Endodermal cell (in vitro differentiated cells): Measurements from ENCODE around the gene ZNF275. TPM values are rescaled to one million over a fixed set of nuclear protein-coding genes. Genes with fewer than 3 reads are reported as not detected.

ENCODE experiments used
- DNase-seq: peaks from one replicate; pipeline ENCODE4 v3.0.0-alpha.2; 2017
- H3K27ac ChIP-seq: 2 replicates; pipeline ENCODE4 v1.5.1; 2013; ENCODE audit warnings: mild to moderate bottlenecking, low read depth, low read length, moderate library complexity
- H3K27me3 ChIP-seq: 2 replicates; pipeline ENCODE4 v1.6.1; 2013; ENCODE audit warnings: mild to moderate bottlenecking, low read length, moderate library complexity; ENCODE audit not compliant: insufficient read depth, control insufficient read depth, poor library complexity, severe bottlenecking
- H3K36me3 ChIP-seq: 2 replicates; pipeline ENCODE4 v1.7.0; 2013; ENCODE audit warnings: mild to moderate bottlenecking, low read length, moderate library complexity; ENCODE audit not compliant: control insufficient read depth, insufficient read depth
- H3K4me1 ChIP-seq: one replicate; pipeline ENCODE4 v1.7.0; 2013; ENCODE audit warnings: low read length; ENCODE audit not compliant: control insufficient read depth, insufficient read depth
- H3K4me3 ChIP-seq: 2 replicates; pipeline ENCODE4 v1.5.1; 2013; ENCODE audit warnings: mild to moderate bottlenecking, low read length, moderate library complexity
- H3K9ac ChIP-seq: 2 replicates; pipeline ENCODE4 v1.6.1; 2013; ENCODE audit warnings: mild to moderate bottlenecking, low read length, moderate library complexity; ENCODE audit not compliant: poor library complexity, severe bottlenecking; ENCODE audit errors: extremely low read depth
- H3K9me3 ChIP-seq: 2 replicates; pipeline ENCODE4 v1.6.1; 2013; ENCODE audit warnings: mild to moderate bottlenecking, low read length, moderate library complexity; ENCODE audit not compliant: control insufficient read depth
- H3K27ac Mint-ChIP-seq: 2 replicates; pipeline ENCODE4 v1.8.0; 2020; ENCODE audit warnings: mixed read lengths
- H3K27me3 Mint-ChIP-seq: 2 replicates; pipeline ENCODE4 v1.8.0; 2021; ENCODE audit warnings: mild to moderate bottlenecking, mixed read lengths; ENCODE audit not compliant: insufficient read depth
- H3K36me3 Mint-ChIP-seq: 2 replicates; pipeline ENCODE4 v1.8.0; 2020; ENCODE audit warnings: low read depth, mixed read lengths
- H3K4me1 Mint-ChIP-seq: 2 replicates; pipeline ENCODE4 v1.8.0; 2020; ENCODE audit warnings: mixed read lengths
- H3K4me3 Mint-ChIP-seq: 2 replicates; pipeline ENCODE4 v1.8.0; 2020; ENCODE audit warnings: mild to moderate bottlenecking, moderate library complexity, mixed read lengths
- H3K9me3 Mint-ChIP-seq: 2 replicates; pipeline ENCODE4 v1.8.0; 2020; ENCODE audit warnings: mild to moderate bottlenecking, mixed read lengths
- WGBS, 2 experiments: methylation state at CpG; one replicate each; pipeline versions ENCODE4 v1.1.5 to v1.1.7; 2013; ENCODE audit warnings: missing lambda C conversion rate in 2 of 2, mixed read lengths in 1 of 2; ENCODE audit not compliant: insufficient coverage in 1 of 2, insufficient read length in 1 of 2; 5-methylcytosine and 5-hydroxymethylcytosine counted together
- total RNA-seq, 2 donors: library from RNA; stranded (reverse); fragmentation: NEBNext Ultra II Directional in 1 of 2; extraction: Animal tissue kit (Norgen Biotek cat#: 25700) in 1 of 2; gene quantifications; 2 replicates in 1 of 2; 3 replicates in 1 of 2; pipeline ENCODE4 v1.2.1, GENCODE V29; 2021
- TF ChIP-seq, protein P1 (sequence below): fragments of 200-600 bp; sonication (generic); conservative IDR thresholded peaks from 2 replicates; pipeline ENCODE4 v1.5.0; 2021; ENCODE audit warnings: antibody characterized with exemption, mild to moderate bottlenecking

The ZNF275 gene
- total RNA-seq, 2 donors from 2014 or later: 11.0 to 12.6 TPM

- H3K4me3 Mint-ChIP-seq: no peak overlapping the region
- H3K27ac Mint-ChIP-seq: no peak overlapping the region
- Histone ChIP-seq H3K4me3 (no peak overlapping the region), H3K27ac (no peak overlapping the region), H3K4me1 (no peaks in the 10 kb centered on the region), H3K27me3 (no peaks in the 10 kb centered on the region), H3K9me3 (no peaks in the 10 kb centered on the region), H3K9ac (no peak overlapping the region), H3K36me3 (no peaks in the 10 kb centered on the region)
- H3K36me3 Mint-ChIP-seq: no peaks in the 10 kb centered on the region
- peaks cover 69% of the 10 kb centered on the region for H3K9me3 Mint-ChIP-seq
- H3K4me1 Mint-ChIP-seq: no peaks in the 10 kb centered on the region
- DNase-seq: no peak
- TF ChIP-seq, protein P1, sequence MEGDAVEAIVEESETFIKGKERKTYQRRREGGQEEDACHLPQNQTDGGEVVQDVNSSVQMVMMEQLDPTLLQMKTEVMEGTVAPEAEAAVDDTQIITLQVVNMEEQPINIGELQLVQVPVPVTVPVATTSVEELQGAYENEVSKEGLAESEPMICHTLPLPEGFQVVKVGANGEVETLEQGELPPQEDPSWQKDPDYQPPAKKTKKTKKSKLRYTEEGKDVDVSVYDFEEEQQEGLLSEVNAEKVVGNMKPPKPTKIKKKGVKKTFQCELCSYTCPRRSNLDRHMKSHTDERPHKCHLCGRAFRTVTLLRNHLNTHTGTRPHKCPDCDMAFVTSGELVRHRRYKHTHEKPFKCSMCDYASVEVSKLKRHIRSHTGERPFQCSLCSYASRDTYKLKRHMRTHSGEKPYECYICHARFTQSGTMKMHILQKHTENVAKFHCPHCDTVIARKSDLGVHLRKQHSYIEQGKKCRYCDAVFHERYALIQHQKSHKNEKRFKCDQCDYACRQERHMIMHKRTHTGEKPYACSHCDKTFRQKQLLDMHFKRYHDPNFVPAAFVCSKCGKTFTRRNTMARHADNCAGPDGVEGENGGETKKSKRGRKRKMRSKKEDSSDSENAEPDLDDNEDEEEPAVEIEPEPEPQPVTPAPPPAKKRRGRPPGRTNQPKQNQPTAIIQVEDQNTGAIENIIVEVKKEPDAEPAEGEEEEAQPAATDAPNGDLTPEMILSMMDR: no peak
- H3K27me3 Mint-ChIP-seq: no peaks in the 10 kb centered on the region
Observed at GRCh38 chrX:153372949-153373348, 39.0 kb downstream of the ZNF275 start.

DNA sequence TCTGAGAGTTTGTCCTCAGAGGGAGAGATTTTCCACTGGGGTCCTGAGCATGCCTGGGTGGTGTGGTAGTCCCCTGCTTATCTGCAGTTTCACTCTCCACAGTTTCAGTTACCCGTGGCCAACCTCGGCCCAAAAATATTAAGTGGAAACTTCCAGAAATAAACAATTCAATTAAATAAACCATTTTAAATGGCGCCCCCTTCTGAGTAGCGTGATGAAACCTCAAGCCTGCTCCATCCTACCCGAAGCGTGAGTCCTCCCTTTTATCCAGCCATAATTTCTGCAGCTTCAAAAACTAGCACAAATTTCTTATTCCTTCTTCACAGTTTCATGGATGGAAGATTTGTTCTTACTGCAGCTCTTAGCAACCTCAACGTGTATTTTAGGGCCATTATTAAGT is 40.5 kb downstream of the ZNF275 start:
- no peak overlapping the region for H3K4me3 ChIP-seq
- Mint-ChIP-seq H3K36me3 (no peaks in the 10 kb centered on the region), H3K27ac (no peak overlapping the region), H3K4me1 (no peaks in the 10 kb centered on the region), H3K9me3 (peaks cover 79% of the 10 kb centered on the region), H3K4me3 (no peak overlapping the region), H3K27me3 (peaks cover 1% of the 10 kb centered on the region)
- 76 to 84% methylated on average over 3 to 7 of the region's 7 CpGs for WGBS, 2 experiments
- H3K36me3 ChIP-seq: no peaks in the 10 kb centered on the region
- DNase-seq: no peak
- H3K27me3 ChIP-seq: no peaks in the 10 kb centered on the region
- TF ChIP-seq, protein P1: peak; percentile 43
- no peak overlapping the region for H3K9ac ChIP-seq
- H3K27ac ChIP-seq: no peak overlapping the region
- H3K9me3 ChIP-seq: no peaks in the 10 kb centered on the region
- H3K4me1 ChIP-seq: no peaks in the 10 kb centered on the region

DNA sequence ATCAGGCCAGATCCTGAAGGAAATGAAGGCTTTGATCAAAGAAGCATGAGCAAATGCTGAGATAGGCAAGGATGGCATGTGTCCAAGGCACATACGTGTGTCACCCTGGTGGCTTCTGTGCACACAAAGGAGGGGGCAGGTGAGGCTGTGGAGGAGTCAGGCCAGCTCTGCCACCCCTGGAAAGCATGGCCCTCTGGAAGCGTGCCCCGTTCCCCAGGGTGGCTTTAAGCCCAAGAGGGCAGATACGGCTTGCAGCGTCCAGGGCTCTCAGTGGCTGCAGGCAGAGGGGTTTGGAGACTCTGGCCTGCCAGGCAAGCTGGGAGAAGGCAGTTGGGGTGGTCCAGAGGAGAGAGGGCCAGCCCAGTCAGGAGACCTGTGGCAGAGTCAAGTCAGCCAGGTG is 41.6 kb downstream of the ZNF275 start:
- H3K36me3 Mint-ChIP-seq: no peaks in the 10 kb centered on the region
- no peak overlapping the region for H3K27ac Mint-ChIP-seq
- H3K9me3 Mint-ChIP-seq: peaks cover 83% of the 10 kb centered on the region
- Histone ChIP-seq H3K9me3 (no peaks in the 10 kb centered on the region), H3K27me3 (no peaks in the 10 kb centered on the region), H3K4me1 (no peaks in the 10 kb centered on the region), H3K27ac (no peak overlapping the region), H3K4me3 (no peak overlapping the region), H3K9ac (no peak overlapping the region), H3K36me3 (no peaks in the 10 kb centered on the region)
- no peak for DNase-seq
- TF ChIP-seq, protein P1: no peak
- no peak overlapping the region for H3K4me3 Mint-ChIP-seq
- 97% methylated on average over 5 of the region's 5 CpGs; no CpG with 5 or more reads in 1 of the 2 experiments for WGBS, 2 experiments
- no peaks in the 10 kb centered on the region for H3K4me1 Mint-ChIP-seq
- H3K27me3 Mint-ChIP-seq: peaks cover 1% of the 10 kb centered on the region
